Activated CD8-positive, alpha-beta T cell treated with anti-CD3 and anti-CD28 coated beads for 36 hours (primary cell): ENCODE results near the gene CENPX. TPM values are rescaled to one million over a fixed set of nuclear protein-coding genes. Genes with fewer than 3 reads are reported as not detected.

Experiments used
- ATAC-seq: fragments of 200-7000 bp; cut with Tn5 transposase; one replicate; pipeline ENCODE4 v1.10.0; 2021; ENCODE audit warnings: mild to moderate bottlenecking, moderate library complexity
- CTCF ChIA-PET: fragments of 350-600 bp; sonication (Branson Sonifier 250); formaldehyde crosslinking; loops from one replicate; lab custom pipeline; 2021; ENCODE audit warnings: antibody characterized with exemption; lab: Charles Lee
- POLR2A ChIA-PET: fragments of 350-600 bp; sonication (Branson Sonifier 250); formaldehyde crosslinking; loops from one replicate; lab custom pipeline; 2021; ENCODE audit warnings: antibody characterized with exemption; lab: Charles Lee
- DNase-seq: peaks from one replicate; pipeline ENCODE4 v3.0.0-alpha.2; 2020
- H3K27ac Mint-ChIP-seq: one replicate; pipeline ENCODE4 v1.8.0; 2021; ENCODE audit warnings: mild to moderate bottlenecking, mixed read lengths
- H3K27me3 Mint-ChIP-seq: one replicate; pipeline ENCODE4 v1.8.0; 2021; ENCODE audit warnings: mixed read lengths
- H3K36me3 Mint-ChIP-seq: one replicate; pipeline ENCODE4 v1.8.0; 2021; ENCODE audit warnings: low read depth, mixed read lengths
- H3K4me1 Mint-ChIP-seq: one replicate; pipeline ENCODE4 v1.8.0; 2021; ENCODE audit warnings: low read depth, mixed read lengths
- H3K4me3 Mint-ChIP-seq: one replicate; pipeline ENCODE4 v1.8.0; 2021; ENCODE audit warnings: mild to moderate bottlenecking, moderate library complexity, mixed read lengths
- H3K9me3 Mint-ChIP-seq: one replicate; pipeline ENCODE4 v1.8.0; 2021; ENCODE audit warnings: mixed read lengths
- intact Hi-C: fragments of 100-400 bp; cut with micrococcal nuclease; formaldehyde crosslinking; loops from one replicate; pipeline ENCODE4 v1.10.0; 2022
- total RNA-seq, 2 experiments: library from RNA; stranded (reverse); gene quantifications; one replicate each; pipeline ENCODE4 v1.2.3, GENCODE V29; 2021
- TF ChIP-seq, protein P1 (sequence below): fragments of 200-600 bp; IDR thresholded peaks from one replicate; pipeline ENCODE4 v1.8.0; 2022; ENCODE audit warnings: antibody characterized with exemption, mild to moderate bottlenecking

CENPX gene
- total RNA-seq, 2 experiments from 2014 or later: 88.7 to 98.1 TPM

DNA sequence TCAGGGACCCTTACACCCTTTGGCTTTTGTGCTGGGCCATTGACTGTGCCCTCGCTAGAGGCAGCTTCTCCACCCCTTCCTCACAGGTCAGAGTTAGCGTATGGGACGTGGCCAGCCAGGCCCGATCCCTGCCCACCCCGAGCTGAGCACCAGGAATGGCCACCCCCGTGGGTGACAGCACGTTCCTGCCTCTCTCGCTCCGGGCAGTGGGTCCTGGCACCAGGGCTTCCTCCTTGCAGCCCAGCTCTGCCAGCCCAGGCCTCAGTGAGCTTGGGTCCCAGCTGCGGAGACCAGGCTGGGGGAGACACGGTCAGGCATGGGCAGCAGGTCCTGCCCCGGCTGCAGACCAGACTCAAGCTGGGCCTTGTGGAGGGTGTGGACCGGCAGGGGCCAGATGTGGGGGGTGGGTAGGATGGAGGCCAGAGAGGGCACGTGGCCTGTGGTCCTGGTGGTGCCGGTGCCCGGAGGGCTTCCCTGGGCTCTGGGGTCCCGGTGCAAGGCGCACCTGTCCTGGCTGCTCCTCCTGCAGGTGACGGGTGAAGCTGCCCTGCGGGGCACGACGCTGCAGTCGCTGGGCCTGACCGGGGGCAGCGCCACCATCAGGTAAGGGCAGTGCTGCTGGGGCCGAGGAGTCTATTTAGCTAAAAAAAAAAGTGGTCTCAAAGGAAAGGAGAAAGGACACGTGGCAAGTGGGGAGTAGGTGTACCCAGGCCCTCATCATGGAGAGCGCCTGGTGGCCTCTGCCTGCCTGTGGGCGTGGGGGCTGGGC is 27.0 kb downstream of the CENPX start:
- POLR2A ChIA-PET: no interaction called here
- TF ChIP-seq, protein P1, sequence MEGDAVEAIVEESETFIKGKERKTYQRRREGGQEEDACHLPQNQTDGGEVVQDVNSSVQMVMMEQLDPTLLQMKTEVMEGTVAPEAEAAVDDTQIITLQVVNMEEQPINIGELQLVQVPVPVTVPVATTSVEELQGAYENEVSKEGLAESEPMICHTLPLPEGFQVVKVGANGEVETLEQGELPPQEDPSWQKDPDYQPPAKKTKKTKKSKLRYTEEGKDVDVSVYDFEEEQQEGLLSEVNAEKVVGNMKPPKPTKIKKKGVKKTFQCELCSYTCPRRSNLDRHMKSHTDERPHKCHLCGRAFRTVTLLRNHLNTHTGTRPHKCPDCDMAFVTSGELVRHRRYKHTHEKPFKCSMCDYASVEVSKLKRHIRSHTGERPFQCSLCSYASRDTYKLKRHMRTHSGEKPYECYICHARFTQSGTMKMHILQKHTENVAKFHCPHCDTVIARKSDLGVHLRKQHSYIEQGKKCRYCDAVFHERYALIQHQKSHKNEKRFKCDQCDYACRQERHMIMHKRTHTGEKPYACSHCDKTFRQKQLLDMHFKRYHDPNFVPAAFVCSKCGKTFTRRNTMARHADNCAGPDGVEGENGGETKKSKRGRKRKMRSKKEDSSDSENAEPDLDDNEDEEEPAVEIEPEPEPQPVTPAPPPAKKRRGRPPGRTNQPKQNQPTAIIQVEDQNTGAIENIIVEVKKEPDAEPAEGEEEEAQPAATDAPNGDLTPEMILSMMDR: no peak
- no peak overlapping the region for H3K4me3 Mint-ChIP-seq
- DNase-seq (no peak), ATAC-seq (no peak)
- no peaks in the 10 kb centered on the region for H3K4me1 Mint-ChIP-seq
- no peaks in the 10 kb centered on the region for H3K36me3 Mint-ChIP-seq
- H3K27ac Mint-ChIP-seq: no peak overlapping the region
- intact Hi-C loops: no loop called here
- H3K9me3 Mint-ChIP-seq: no peaks in the 10 kb centered on the region
- no peaks in the 10 kb centered on the region for H3K27me3 Mint-ChIP-seq
- CTCF ChIA-PET: interaction anchor here (1.9 kb wide), 1 partner anchor 24 kb away, joined by 5 read pairs; no protein-coding TSS in a partner anchor

DNA sequence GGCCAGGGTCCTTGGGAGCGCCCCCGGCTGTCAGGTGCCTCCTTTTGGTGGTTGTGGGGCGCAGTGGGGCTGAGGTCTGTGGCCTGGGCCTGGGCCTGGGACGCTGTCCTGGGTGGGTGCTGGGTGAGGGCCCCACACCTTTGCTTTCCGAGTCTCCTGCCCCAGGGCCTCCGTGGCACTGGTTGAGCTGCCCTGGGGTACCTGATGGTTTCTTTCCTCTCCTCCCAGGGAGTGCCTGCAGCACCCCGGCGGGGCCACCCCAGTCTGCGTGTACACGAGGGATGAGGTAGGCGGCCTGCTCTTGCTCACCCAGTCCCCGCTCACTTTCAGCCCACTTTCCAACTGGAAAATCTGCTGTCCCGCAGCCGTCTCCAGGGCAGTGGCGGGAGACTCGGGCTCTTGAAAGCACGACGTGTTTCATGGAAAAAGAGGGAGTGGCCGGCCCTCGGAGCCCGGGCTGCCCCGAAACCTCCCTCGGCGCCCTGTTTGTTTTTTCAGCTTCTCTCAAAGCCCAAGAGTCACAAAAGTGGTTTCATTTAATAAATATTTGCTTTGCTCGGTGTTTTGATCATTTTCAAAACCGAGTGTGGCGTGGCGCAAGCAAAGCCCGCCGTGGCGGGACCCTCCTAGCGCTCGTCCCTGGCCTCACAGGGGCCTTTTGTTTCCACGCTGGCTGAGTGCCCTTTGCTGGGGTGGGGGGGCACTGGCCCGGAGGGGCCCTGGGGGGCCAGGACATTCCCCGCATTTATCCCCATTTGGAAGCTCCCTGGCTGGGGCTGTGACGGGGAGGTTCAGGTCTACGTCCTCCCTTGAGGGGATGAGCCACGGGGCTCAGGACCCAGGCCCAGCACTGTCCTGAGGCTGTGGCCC is 27.9 kb downstream of the CENPX start:
- ATAC-seq: no peak
- H3K27me3 Mint-ChIP-seq: no peaks in the 10 kb centered on the region
- H3K36me3 Mint-ChIP-seq: no peaks in the 10 kb centered on the region
- no peak for DNase-seq
- no peak overlapping the region for H3K4me3 Mint-ChIP-seq
- POLR2A ChIA-PET: no interaction called here
- H3K4me1 Mint-ChIP-seq: no peaks in the 10 kb centered on the region
- CTCF ChIA-PET: interaction anchor here (1.9 kb wide), 1 partner anchor 25 kb away, joined by 5 read pairs; no protein-coding TSS in a partner anchor
- TF ChIP-seq, protein P1: no peak
- H3K9me3 Mint-ChIP-seq: no peaks in the 10 kb centered on the region
- no peak overlapping the region for H3K27ac Mint-ChIP-seq
- intact Hi-C loops: no loop called here

DNA sequence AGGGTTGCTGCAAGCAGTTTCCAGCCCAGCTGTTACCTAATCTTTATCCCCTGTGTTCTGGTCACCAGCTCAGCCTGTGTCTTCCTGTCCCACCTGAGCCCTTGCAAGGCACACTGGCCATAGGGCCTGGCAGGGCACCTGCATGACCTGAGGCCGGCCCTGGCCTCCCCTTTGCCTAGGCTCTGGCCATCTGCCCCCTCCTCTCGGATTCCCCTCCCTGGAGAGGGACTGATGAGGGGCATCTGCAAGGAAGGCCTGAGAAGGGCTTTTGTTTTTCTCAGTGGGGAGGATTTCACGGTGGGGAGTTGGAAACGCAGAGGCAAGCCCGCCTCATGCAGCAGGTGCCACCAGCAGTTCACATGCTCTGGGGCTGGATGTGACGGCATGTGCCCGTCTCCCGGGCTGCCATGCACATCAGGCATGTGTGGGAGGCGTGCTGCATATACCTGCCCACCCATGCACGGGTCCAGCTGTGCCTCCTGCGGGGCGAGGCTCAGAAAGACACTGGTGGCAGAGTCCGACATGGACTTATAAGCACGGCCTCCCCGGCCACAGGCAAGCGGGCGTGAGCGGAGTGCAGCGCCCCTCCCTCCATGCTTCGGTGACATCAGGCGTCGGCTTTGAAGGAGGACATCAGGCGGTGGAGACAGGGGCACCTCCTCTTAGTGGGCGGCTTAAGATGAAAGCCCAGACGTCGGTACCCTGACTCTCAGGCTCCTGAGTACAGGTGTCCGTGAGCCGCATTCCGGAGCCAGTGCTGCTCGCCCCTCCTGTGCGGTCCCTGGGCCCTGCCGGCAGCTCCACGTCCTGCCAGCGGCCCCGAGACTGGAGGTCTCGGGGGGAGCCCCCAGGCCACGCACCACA is 28.7 kb downstream of the CENPX start:
- ChIA-PET CTCF (interaction anchor here (1.9 kb wide), 1 partner anchor 26 kb away, joined by 5 read pairs; no protein-coding TSS in a partner anchor), POLR2A (no interaction called here)
- H3K4me3 Mint-ChIP-seq: no peak overlapping the region
- ATAC-seq (no peak), DNase-seq (no peak)
- H3K36me3 Mint-ChIP-seq: no peaks in the 10 kb centered on the region
- H3K27me3 Mint-ChIP-seq: no peaks in the 10 kb centered on the region
- H3K9me3 Mint-ChIP-seq: no peaks in the 10 kb centered on the region
- TF ChIP-seq, protein P1: no peak
- no peak overlapping the region for H3K27ac Mint-ChIP-seq
- no peaks in the 10 kb centered on the region for H3K4me1 Mint-ChIP-seq
- intact Hi-C loops: no loop called here

DNA sequence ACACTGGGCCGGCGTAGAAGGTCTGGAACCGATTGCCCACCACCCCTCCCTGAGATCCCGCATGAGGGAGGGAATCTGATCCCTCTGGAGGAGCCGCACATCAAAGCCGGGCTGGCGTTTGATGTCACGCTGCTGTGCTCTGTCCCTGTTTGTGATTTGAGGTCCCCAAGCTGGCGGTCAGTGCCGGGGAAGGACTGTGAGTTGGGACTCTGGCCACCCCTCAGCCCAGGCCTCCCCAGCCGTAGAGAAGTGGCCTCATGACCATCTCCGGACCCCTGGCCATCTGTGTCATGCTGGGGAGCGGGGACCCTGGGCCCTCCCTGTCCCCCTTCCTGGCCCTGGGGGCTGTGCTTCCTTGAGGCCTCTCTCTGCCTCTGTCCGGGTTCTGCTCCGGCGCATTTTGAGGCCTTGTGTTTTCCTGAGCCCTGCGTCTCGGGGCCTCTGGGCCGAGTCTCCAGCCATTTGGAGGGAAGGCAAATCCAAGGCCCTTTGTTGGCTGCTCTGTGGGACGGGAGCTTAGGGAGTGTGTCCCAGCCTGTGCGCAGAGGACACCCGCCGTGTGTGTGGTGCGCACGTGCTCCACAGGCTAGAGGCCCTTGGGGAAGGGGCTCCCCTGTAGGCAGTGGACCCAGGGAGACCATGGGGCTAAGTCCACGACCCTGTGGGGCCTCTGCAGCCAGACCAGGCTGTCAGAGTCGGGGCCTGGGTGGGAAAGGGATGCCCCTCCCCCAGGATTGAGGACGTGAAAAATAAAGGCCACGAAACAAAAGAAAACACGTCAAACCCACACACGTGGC is 30.2 kb downstream of the CENPX start:
- ChIA-PET POLR2A (no interaction called here), CTCF (interaction anchor here (1.0 to 1.4 kb wide), 2 partner anchors 28 to 33 kb away, joined by 3 to 4 read pairs; no protein-coding TSS in a partner anchor)
- Mint-ChIP-seq H3K4me3 (no peak overlapping the region), H3K4me1 (no peaks in the 10 kb centered on the region), H3K27ac (no peak overlapping the region), H3K36me3 (no peaks in the 10 kb centered on the region), H3K27me3 (no peaks in the 10 kb centered on the region), H3K9me3 (no peaks in the 10 kb centered on the region)
- no peak for ATAC-seq
- TF ChIP-seq, protein P1: no peak
- intact Hi-C loops: no loop called here
- DNase-seq: no peak
